Esophagus muscularis mucosa (tissue), 3 donors: ENCODE measurements around the gene TMEM87B.

Experiments used
- POLR2A ChIP-seq: fragments of 450-650 bp; IDR thresholded peaks from one replicate; pipeline ENCODE4 v1.6.1; 2017; ENCODE audit warnings: antibody characterized with exemption, moderate library complexity, mild to moderate bottlenecking, low read depth
- TF ChIP-seq, protein P1 (sequence below), 3 experiments: fragments of 200-600 bp in 2 of 3; fragments of 450-650 bp in 1 of 3; sonication (generic) in 2 of 3; IDR thresholded peaks; one replicate each; pipeline ENCODE4 v1.5.1; 2017 to 2019; ENCODE audit warnings: antibody characterized with exemption in 3 of 3, mild to moderate bottlenecking in 2 of 3, moderate library complexity in 1 of 3

DNA sequence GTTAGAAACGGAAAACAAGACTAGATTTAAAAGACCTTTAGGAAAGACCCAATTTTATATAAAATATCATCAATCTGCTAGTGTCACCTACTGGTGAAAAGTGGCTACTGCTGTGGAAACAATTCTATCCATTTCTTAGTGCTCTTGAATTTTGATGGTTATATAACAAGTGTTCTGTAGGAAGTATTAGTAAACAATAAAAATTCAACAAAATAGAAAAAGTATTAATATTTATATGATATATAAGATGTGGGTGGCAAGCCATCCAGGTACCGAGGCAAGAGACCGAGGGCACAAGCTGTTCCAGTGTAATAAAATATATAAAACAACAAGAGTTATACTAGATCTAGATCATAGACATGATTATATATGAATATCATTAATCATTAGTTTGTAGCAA, 6.2 kb upstream of the TMEM87B start:
- TF ChIP-seq, protein P1, sequence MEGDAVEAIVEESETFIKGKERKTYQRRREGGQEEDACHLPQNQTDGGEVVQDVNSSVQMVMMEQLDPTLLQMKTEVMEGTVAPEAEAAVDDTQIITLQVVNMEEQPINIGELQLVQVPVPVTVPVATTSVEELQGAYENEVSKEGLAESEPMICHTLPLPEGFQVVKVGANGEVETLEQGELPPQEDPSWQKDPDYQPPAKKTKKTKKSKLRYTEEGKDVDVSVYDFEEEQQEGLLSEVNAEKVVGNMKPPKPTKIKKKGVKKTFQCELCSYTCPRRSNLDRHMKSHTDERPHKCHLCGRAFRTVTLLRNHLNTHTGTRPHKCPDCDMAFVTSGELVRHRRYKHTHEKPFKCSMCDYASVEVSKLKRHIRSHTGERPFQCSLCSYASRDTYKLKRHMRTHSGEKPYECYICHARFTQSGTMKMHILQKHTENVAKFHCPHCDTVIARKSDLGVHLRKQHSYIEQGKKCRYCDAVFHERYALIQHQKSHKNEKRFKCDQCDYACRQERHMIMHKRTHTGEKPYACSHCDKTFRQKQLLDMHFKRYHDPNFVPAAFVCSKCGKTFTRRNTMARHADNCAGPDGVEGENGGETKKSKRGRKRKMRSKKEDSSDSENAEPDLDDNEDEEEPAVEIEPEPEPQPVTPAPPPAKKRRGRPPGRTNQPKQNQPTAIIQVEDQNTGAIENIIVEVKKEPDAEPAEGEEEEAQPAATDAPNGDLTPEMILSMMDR (IDR thresholded peaks at IDR 0.05): peak; percentile 78 to 89 (median 82)
- no peak for TF ChIP-seq POLR2A
